Hematopoietic multipotent progenitor cell treated with erythropoietin and hydrocortisone succinate and interleukin-3 and kit ligand, for 17 days (in vitro differentiated cells): Measurements from ENCODE around the gene GJA4.

Source experiments
- DNase-seq: peaks from one replicate; pipeline ENCODE4 v3.0.0-alpha.2; 2015; ENCODE audit warnings: low spot score

The GJA4 gene

DNA sequence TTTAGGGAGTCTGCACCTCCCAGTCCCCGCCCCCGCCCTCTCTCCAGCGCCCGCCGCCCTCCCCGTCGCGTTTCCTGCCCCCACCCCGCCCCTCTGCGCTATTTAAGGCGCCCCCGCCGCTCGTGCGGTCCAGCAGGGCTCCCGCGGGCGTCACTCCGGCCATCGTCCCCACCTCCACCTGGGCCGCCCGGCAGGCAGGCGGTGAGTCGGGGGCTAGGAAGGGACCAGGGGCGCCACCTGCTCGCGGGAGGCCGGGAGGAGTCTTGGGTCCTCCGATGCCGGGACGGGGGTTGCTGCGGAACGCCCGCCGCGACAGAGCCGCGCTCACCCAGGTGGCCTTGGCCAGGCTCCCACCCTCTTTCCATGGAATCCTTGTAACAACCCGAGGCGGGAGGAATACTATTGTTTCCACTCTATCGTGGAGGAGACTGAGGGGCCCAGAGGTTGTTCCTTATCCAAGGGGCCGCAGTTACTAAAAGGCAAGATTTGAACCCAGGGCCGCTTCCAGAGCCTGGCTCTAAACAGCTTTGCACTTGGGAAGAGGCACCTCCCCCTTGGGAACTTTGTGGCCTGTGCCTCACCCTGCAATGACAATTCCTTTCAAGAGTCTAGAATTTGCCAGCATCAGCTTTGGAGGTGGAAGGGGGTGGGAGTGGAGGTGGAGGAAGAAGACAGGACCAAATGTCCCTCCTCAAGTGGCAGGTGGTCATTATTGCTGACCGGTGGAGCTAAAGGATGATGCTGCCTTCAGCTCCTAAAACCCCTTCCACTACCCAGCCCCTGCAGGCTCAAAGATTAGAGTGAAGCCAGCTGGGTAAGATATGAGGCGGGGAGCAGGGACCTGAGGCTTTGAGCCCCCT is at the start of gene GJA4:
Gene GJA4, plus strand, starts transcription at position 132 of the 860 bp plus-strand sequence. CDS start 1,215 bp downstream, outside the sequence.
- DNase-seq: no peak

DNA sequence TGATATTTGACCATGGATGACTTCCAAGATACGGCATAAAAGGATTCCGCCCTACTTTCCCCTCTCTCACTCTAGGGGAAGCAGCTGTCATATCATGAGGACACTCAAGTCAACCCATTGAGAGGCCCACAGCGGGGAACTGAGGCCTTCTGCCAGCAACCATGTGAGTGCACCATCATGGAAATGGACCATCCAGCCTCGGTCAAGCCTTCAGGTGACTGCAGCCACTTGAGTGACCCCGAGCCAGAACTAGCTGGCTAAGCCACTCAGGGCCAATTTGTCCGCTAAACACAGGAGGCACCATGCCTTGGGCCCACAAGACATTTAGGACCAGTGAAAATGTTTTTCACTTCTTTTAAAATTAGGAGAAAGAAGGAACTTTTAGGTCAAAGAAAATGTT is 49.0 kb upstream of the GJA4 start:
- no peak for DNase-seq

DNA sequence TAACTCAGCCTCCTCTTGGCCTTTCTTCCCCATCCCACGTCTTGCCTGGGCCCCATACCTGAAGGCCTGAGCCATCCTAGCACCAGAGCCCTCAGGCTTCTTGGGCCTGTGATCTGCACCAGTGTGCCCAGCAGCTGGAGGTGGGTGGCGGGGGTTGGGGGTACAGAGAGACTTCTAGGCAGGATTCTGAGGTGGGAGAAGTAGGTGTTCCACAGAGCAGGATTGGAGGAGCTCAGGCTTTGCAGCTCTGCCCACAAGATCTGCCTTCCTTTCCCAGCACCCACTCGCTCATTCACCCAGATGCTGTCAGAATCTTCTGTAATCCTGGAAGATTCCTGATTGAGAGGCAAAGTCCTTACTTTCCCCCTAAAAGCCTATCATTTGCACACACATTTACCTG is 47.9 kb upstream of the GJA4 start:
- DNase-seq: no peak

DNA sequence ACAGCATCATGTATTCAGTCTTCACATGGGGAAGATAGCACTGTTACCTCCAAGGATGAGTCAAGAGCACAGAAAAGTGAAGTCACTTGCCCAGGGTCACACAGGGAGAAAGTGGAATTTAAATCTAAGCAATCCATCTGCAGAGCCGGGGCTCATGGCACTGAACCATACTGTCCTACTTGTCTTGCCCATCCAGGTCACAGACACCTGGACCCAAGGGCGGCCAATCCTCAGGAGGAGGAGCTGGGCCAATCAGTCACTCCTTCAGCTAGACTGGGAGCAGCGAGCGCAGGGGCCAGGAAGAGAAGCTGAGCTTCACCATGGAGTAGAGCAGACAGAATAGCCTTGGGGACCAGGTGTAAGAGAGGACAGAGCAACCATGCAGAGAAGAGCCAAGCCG is 47.1 kb upstream of the GJA4 start:
- DNase-seq: no peak

DNA sequence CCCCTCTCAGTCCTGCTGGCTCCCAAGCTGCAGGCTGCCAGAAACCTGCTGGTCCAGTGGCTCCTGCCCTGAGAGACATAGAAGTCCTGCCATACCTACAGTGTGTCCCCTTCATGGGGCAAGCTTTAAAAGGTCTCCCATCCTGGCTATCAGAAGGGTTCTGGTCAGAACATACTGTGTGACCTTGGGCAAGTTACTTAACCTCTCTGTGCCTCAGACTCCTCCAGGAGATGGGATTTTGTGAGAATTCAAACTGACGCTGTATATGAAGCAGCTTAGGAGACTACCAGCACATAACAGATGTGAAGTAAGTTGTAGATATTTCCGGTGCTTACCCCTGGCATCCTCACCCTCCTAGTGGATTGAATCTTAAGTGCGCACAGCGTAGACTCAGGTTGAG is 46.7 kb upstream of the GJA4 start:
- DNase-seq: no peak

DNA sequence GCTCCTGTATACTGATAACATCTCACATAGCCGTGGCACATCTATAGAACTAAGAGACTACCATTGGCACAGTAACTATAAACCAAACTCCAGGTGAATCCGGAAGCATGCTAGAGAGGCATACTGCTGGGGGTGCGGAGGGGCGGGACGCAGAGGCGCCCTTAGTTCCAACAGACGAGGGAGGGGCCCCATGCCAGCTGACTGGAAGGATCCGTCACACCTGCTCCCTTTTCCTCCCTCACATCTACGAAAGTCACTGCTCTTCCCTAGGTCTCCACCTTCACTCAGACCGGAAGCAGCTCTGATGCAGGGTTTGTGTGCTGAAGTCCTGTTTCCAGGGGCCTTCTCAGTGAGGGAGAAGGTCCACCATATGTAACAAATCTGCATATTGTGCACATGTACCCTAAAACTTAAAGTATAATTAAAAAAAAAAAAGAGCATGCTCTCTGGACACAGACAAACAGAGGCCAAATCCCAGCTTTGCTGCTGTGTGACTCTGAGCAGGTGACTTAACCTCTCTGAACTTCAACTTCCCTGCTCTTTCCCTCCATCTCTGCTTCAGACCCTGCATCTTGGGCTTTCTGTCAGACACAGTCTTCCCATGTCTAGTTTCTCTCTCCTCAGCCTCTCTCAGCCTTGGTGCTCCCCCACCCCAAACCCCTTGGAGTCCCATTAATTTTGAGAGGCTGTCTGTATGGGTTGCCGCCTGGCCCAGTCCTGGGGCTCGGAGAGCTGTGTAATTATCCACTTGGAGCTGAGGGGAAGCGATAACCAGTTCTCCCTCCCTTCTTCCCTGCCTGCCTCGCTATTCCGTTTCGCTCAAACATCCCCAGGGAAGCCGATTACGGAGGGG is 45.8 kb upstream of the GJA4 start:
- no peak for DNase-seq

DNA sequence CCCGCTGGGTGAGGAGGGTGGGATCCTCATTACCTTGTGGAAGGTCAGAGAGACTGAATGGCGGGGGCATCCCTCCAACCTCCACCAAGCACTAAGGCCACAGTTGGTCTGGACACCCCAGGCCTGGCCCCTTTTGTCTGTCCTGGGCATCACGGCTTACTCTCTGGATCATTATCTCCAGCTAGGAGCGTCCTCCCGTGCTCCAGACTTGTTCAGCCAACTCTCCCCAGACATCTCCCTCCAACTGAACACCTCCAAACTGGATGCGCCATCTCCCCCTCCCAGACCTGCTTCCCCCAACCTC is 45.2 kb upstream of the GJA4 start:
- DNase-seq: no peak

DNA sequence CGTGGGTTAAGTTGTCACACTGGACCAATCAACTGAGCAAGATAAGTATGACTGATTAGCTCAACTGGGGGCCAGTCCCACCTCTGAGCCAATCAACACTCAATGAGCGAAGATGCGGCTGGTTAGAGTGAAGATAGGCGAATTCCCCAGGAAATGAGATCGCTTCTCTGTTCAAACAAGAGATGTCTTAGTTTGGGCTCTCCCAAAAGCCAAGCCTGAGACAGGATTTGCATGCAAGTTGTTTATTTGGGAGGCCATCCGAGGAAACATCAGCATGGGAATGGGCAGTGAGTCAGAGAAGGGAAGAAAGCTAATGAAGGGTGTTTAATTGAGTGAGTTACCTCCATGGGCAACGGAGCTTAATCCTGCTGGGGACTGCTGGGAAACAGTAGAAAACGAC is 42.8 kb upstream of the GJA4 start:
- no peak for DNase-seq

DNA sequence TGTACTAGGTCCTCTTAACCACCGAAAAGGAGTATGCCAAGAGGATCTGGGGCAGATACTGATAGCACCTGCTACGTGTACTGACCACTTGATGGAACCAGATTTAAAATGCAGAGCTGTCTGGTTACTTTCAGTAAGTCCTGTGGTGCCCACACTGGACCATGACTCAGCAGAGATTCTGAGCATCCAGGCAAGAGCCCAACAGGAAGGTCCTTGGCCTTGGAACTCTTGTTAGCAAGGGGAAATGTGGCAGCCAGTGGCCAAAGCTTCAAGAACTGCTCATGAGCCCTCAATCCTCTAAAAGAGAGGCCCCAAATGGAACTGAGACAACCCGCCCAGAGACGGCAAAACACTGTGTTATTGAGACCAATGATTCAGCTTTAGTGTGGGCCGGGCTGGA is 42.2 kb upstream of the GJA4 start:
- DNase-seq: no peak

DNA sequence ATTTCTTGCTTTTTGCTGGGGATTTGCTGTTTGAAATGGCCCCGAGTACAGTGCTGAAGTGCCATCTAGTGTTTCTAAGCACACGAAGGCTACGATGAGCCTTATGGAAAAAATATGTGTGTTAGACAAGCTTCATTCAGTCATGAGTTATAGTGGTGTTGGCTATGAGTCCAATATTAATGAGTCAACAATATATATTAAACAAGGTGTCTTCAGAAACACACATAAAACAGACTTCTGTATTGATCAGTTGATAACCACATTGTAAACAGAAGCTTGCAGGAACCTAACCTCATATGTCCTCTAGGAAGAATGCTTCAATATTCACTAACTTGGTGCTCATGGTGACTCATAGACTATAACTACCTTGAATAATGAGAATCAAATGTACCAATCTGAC is 39.6 kb upstream of the GJA4 start:
- no peak for DNase-seq

DNA sequence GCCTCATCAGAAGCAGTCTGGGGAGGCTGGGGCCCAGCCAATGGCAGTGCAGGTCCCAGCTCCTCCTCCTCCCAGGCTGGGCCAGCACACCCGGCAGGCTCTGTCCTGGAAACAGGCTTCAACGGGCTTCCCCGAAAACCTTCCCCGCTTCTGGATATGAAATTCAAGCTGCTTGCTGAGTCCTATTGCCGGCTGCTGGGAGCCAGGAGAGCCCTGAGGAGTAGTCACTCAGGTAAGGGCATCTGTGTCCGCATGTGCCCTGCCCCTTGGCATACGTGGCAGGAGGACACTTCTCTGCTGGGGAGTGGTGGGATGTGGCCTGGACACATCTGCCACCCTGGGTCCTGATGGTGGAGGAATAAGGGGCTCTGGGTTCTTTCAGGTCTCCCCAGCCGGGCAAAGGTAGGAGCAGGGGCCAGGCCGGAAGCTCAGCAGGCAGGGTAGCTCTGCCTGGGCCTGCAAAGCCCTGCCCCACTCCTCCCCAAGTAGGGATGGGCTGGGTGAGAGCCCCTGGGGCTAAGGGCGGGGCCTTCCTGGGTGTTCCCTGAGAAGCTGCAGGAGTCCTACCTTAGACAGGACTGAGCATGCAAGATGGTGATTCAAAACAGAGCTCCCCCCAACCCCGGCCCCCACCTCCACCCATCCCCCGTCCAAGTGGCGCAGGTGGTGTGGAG is 37.7 kb upstream of the GJA4 start, which contains the start of gene GJB5:
Gene GJB5, plus strand, starts transcription at position 84 of the 674 bp plus-strand sequence. CDS start 2,284 bp downstream, outside the sequence.
- no peak for DNase-seq

DNA sequence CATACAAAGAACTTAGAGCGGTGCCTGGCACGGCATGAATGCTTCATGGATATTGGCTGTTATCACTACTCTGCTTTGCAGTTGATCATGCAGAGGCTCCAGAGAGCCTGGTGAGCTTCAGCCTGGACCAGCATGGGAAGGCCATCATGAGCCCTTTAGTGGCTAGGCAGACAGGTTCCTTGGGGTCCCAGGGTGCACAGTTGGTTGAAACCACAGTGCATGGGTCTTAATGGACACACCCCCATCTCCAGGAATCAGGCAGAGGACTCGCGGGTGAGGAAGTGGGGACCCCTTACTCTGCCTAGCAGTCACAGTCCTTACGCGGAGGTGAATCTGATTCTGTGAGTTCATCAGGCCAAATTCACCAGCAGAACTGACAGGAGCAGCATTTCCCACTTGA is 36.8 kb upstream of the GJA4 start:
- no peak for DNase-seq

DNA sequence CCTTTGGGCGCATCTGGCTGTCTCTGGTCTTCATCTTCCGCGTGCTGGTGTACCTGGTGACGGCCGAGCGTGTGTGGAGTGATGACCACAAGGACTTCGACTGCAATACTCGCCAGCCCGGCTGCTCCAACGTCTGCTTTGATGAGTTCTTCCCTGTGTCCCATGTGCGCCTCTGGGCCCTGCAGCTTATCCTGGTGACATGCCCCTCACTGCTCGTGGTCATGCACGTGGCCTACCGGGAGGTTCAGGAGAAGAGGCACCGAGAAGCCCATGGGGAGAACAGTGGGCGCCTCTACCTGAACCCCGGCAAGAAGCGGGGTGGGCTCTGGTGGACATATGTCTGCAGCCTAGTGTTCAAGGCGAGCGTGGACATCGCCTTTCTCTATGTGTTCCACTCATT is 35.4 kb upstream of the GJA4 start:
- no peak for DNase-seq

DNA sequence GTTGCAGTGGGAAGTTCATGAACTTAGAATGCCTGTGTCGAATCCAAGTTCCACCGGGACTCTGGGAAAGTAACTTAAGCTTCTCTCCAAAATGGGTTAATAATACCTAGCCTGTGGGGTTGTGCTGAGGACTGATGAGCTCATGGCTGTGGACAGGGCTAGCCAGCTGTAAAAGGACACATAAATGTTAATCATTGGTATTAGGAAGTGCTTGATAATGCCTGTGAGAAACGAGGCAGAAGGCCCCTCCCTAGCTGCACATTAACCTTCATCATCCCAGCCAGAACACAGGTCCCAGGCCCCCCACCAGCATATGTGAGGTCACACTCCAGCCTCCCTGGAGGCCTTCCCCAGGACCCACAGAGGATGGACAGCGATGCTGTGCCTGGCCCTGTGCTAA is 34.0 kb upstream of the GJA4 start:
- DNase-seq: no peak

DNA sequence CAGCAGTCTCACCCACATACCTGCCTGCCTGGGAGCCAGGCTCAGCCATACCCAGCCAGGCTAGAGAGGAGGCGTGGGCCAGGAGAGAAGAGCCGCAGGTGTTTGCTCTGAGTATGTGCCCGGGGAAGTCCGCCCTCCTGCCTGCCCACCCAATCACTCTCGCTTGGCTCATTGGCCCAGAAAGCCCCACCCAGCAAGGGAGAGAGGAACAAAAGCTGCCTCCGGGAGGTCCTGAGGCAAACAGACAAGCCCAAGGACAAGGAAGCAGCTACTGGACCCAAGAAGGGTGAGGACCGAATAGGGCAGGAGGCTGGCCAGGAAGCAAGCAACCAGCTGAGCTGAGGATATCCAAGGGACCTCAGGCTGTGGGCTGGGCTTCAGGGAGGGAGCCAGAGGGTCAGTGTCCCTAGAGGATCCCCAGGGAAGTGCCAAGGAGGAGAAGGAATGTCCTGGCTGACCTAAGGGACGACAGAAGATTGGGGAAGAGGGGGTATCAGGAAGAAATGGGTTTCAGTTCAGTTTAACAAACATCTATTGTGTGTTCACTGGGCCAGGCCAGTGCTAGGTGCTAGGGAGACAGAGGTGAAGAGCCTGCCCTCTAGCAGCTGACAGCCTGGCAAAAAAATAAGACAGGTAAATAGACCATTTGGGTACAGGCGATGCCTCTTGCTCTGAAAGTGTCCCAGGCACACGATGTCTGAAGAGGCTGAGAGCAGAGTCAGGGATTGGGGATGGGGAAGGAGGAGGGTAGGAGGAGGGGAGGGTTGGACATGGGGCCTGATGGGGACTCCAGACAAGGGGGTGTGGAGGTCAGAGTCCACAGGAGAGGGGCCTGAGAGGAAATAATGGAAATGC is 33.1 kb upstream of the GJA4 start, which contains the start of gene GJB4:
Gene GJB4, plus strand, starts transcription at position 238 of the 855 bp plus-strand sequence. CDS start 1,515 bp downstream, outside the sequence.
- no peak for DNase-seq

DNA sequence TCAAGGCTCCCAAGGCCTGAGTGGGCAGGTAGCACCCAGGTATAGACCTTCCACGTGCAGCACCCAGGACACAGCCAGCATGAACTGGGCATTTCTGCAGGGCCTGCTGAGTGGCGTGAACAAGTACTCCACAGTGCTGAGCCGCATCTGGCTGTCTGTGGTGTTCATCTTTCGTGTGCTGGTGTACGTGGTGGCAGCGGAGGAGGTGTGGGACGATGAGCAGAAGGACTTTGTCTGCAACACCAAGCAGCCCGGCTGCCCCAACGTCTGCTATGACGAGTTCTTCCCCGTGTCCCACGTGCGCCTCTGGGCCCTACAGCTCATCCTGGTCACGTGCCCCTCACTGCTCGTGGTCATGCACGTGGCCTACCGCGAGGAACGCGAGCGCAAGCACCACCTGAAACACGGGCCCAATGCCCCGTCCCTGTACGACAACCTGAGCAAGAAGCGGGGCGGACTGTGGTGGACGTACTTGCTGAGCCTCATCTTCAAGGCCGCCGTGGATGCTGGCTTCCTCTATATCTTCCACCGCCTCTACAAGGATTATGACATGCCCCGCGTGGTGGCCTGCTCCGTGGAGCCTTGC is 31.5 kb upstream of the GJA4 start:
- no peak for DNase-seq

DNA sequence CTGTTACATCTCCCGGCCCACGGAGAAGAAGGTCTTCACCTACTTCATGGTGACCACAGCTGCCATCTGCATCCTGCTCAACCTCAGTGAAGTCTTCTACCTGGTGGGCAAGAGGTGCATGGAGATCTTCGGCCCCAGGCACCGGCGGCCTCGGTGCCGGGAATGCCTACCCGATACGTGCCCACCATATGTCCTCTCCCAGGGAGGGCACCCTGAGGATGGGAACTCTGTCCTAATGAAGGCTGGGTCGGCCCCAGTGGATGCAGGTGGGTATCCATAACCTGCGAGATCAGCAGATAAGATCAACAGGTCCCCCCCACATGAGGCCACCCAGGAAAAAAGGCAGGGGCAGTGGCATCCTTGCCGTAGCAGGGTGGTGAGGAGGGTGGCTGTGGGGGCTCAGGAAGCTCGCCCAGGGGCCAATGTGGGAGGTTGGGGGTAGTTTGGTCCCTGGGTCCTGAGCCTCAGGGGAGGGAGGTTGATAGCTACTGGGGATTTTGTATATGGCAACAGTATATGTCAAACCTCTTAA is 31.0 kb upstream of the GJA4 start:
- DNase-seq: no peak

DNA sequence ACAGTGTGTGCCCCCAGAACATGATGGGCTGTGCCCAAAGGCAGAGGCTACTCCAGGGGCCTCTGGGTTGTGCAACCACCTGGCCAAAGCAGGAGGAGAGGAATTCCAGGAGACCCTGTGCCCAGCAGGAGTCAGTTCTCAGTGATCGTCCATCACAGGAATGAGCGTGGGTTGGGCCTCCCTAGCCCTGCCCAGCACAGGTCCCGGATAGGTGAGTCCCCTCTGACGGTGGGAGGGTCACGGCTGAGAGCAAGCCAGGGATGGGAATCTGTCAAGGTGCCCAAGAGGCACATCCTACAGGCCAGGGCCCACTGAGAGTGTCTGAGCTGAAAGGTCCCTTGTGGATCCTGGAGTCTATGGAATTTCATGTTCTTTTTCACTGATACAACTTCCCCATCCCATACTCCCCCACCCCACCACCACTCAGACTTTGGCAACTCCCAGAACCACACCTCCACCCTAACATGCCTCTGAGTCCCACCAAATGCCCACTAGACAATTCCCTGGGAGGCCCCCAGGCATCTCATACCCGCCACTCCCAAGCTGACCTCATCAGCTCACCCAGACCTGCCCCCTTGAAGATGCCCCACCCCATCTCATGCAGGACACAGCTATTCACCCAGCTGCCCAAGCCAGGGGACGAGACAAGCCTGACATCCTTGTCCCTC is 30.2 kb upstream of the GJA4 start:
- DNase-seq: no peak

DNA sequence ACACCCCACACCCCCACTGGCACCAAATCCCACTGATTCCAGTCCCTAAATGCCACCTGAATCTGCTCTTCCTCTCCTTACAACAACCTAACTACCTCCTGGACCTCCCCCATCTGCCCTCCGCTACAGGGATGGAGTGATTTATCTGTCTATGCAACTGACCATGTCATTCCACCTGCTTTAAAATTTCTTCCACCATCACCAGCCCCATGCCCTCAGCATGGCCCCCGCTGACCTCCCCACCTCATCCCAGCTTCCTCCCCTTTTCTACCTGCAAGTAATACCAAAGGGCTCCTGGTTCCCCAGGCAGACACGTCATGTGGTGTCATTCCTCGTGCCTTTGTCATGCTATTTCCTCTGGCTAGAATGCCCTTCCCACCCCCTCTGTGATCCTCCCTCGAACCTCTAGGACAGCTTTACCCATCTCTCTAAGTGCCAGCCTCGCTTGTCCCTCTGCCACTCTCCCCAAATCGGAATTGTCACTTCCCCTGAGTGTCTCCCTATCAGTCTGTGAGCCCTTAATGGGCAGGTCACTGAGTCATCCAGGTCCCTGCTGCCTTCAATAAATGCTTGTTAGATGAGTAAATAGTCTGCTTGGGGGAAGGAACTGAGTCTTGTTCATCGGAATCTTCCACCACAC is 29.5 kb upstream of the GJA4 start:
- no peak for DNase-seq

DNA sequence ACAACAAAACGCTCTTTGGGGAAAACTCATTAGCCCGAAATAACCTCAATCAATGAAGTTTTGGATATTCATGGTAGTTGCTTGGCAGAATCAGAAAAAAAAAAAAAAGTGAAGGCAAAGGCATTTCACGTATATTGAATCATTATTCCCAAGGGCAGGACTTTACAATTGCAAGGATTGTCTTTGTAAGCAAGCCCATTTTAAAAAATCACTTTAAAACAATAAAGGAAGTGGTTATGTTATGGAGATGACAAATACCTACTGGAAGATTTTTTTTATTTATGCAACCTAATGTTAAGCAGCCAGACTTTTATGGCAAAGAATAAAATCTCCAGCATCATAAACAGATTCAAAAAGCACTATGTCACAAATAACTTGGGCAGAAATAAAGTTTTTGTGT is 23.9 kb upstream of the GJA4 start:
- DNase-seq: no peak
